ENCODE measurements around the gene RPL29. TPM values are rescaled to one million over a fixed set of nuclear protein-coding genes. Genes with fewer than 3 reads are reported as not detected.

RPL29 gene
- total and polyA plus RNA-seq, 9 donors: 2,497 to 3,484 (median 2,953) TPM

- Histone ChIP-seq H3K27ac (ENCODE audit: low read length) (peak within 1 kb of the TSS; percentile 85), H3K4me1 (ENCODE audit: control insufficient read depth, insufficient read depth, low read length) (peaks cover 63% of the 10 kb centered on the region), H3K4me3 (ENCODE audit: low read length) (peak within 1 kb of the TSS; percentile 78), H3K9me3 (replicated peaks; ENCODE audit: control insufficient read depth, low read depth, low read length) (no peaks in the 10 kb centered on the region), H3K27me3 (ENCODE audit: control insufficient read depth, insufficient read depth, low read length) (no peaks in the 10 kb centered on the region), H3K36me3 (ENCODE audit: control insufficient read depth, insufficient read depth, low read length) (peaks cover 13% of the 10 kb centered on the region)
- DNase-seq: peak; percentile 86
- under 1% methylated on average over 58 of the region's 90 CpGs for WGBS (ENCODE audit: insufficient coverage)
These were observed 28.1 kb downstream of the RPL29 start, which contains the start of gene PCBP4 for GRCh38 chr3:51967384-51968169. Gene PCBP4 (minus strand): TSS chr3:51967454. CDS start chr3:51961240, 6,214 bp downstream.

GRCh38 chr3:51966922-51967383 lies 28.7 kb downstream of the RPL29 start:
- Histone ChIP-seq H3K4me3 (ENCODE audit: low read length) (peak overlapping the region; percentile 78), H3K4me1 (ENCODE audit: control insufficient read depth, insufficient read depth, low read length) (peaks cover 69% of the 10 kb centered on the region), H3K9me3 (replicated peaks; ENCODE audit: control insufficient read depth, low read depth, low read length) (no peaks in the 10 kb centered on the region), H3K36me3 (ENCODE audit: control insufficient read depth, insufficient read depth, low read length) (peaks cover 13% of the 10 kb centered on the region), H3K27me3 (ENCODE audit: control insufficient read depth, insufficient read depth, low read length) (no peaks in the 10 kb centered on the region), H3K27ac (ENCODE audit: low read length) (peak overlapping the region; percentile 82)
- under 1% methylated on average over 31 of the region's 33 CpGs for WGBS (ENCODE audit: insufficient coverage)
- DNase-seq: peak; percentile 45

- Histone ChIP-seq H3K9me3 (replicated peaks; ENCODE audit: control insufficient read depth, low read depth, low read length) (no peaks in the 10 kb centered on the region), H3K27me3 (ENCODE audit: control insufficient read depth, insufficient read depth, low read length) (no peaks in the 10 kb centered on the region), H3K4me1 (ENCODE audit: control insufficient read depth, insufficient read depth, low read length) (peaks cover 74% of the 10 kb centered on the region), H3K27ac (ENCODE audit: low read length) (peak overlapping the region; percentile 82), H3K36me3 (ENCODE audit: control insufficient read depth, insufficient read depth, low read length) (peaks cover 12% of the 10 kb centered on the region), H3K4me3 (ENCODE audit: low read length) (peak overlapping the region; percentile 78)
- 48% methylated on average over 2 of the region's 5 CpGs for WGBS (ENCODE audit: insufficient coverage)
- DNase-seq: no peak
These were observed 29.2 kb downstream of the RPL29 start for GRCh38 chr3:51966486-51966885.

DNA sequence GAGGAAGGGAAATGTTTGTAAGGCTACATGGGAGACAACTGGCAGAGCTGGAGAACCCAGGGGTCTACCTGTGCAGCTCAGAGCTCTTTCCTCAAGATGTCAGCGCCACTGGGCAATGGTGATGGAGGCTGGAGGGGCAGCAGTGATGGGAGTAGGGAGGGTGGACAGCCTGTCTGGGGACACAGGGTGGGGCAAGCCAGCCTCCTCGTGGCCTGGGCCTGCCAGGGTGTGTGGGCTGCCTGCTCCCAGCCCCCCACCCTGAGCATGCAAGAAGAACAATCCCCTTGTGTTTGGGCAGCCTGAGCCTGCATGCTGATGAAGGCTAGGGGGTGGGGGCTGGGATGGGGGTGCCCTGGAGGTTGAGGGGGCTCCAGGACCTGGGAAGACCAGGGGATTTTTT lies 29.7 kb downstream of the RPL29 start:
- Histone ChIP-seq H3K27me3 (ENCODE audit: control insufficient read depth, insufficient read depth, low read length) (no peaks in the 10 kb centered on the region), H3K4me1 (ENCODE audit: control insufficient read depth, insufficient read depth, low read length) (peaks cover 75% of the 10 kb centered on the region), H3K36me3 (ENCODE audit: control insufficient read depth, insufficient read depth, low read length) (peaks cover 14% of the 10 kb centered on the region), H3K4me3 (ENCODE audit: low read length) (peak overlapping the region; percentile 78), H3K27ac (ENCODE audit: low read length) (no peak overlapping the region), H3K9me3 (replicated peaks; ENCODE audit: control insufficient read depth, low read depth, low read length) (no peaks in the 10 kb centered on the region)
- no CpG with 5 or more reads among the region's 2 CpGs for WGBS (ENCODE audit: insufficient coverage)
- DNase-seq: no peak

GRCh38 chr3:51964521-51964920 lies 31.2 kb downstream of the RPL29 start:
- no peaks in the 10 kb centered on the region for H3K27me3 ChIP-seq (ENCODE audit: control insufficient read depth, insufficient read depth, low read length)
- DNase-seq: no peak
- H3K27ac ChIP-seq (ENCODE audit: low read length): peak overlapping the region; percentile 60
- H3K9me3 ChIP-seq (replicated peaks; ENCODE audit: control insufficient read depth, low read depth, low read length): no peaks in the 10 kb centered on the region
- 80% methylated on average over 1 of the region's 4 CpGs for WGBS (ENCODE audit: insufficient coverage)
- peaks cover 20% of the 10 kb centered on the region for H3K36me3 ChIP-seq (ENCODE audit: control insufficient read depth, insufficient read depth, low read length)
- no peak overlapping the region for H3K4me3 ChIP-seq (ENCODE audit: low read length)
- H3K4me1 ChIP-seq (ENCODE audit: control insufficient read depth, insufficient read depth, low read length): peaks cover 71% of the 10 kb centered on the region

- H3K4me1 ChIP-seq (ENCODE audit: control insufficient read depth, insufficient read depth, low read length): peaks cover 68% of the 10 kb centered on the region
- 43% methylated on average over 7 of the region's 12 CpGs for WGBS (ENCODE audit: insufficient coverage)
- peak overlapping the region; percentile 60 for H3K27ac ChIP-seq (ENCODE audit: low read length)
- H3K36me3 ChIP-seq (ENCODE audit: control insufficient read depth, insufficient read depth, low read length): peaks cover 25% of the 10 kb centered on the region
- no peak overlapping the region for H3K4me3 ChIP-seq (ENCODE audit: low read length)
- no peaks in the 10 kb centered on the region for H3K9me3 ChIP-seq (replicated peaks; ENCODE audit: control insufficient read depth, low read depth, low read length)
- H3K27me3 ChIP-seq (ENCODE audit: control insufficient read depth, insufficient read depth, low read length): no peaks in the 10 kb centered on the region
- DNase-seq: peak; percentile 86
These were observed 31.7 kb downstream of the RPL29 start for GRCh38 chr3:51963951-51964451.

GRCh38 chr3:51962854-51963530 lies 32.7 kb downstream of the RPL29 start:
- peaks cover 36% of the 10 kb centered on the region for H3K36me3 ChIP-seq (ENCODE audit: control insufficient read depth, insufficient read depth, low read length)
- WGBS (ENCODE audit: insufficient coverage): 39% methylated on average over 4 of the region's 6 CpGs

DNA sequence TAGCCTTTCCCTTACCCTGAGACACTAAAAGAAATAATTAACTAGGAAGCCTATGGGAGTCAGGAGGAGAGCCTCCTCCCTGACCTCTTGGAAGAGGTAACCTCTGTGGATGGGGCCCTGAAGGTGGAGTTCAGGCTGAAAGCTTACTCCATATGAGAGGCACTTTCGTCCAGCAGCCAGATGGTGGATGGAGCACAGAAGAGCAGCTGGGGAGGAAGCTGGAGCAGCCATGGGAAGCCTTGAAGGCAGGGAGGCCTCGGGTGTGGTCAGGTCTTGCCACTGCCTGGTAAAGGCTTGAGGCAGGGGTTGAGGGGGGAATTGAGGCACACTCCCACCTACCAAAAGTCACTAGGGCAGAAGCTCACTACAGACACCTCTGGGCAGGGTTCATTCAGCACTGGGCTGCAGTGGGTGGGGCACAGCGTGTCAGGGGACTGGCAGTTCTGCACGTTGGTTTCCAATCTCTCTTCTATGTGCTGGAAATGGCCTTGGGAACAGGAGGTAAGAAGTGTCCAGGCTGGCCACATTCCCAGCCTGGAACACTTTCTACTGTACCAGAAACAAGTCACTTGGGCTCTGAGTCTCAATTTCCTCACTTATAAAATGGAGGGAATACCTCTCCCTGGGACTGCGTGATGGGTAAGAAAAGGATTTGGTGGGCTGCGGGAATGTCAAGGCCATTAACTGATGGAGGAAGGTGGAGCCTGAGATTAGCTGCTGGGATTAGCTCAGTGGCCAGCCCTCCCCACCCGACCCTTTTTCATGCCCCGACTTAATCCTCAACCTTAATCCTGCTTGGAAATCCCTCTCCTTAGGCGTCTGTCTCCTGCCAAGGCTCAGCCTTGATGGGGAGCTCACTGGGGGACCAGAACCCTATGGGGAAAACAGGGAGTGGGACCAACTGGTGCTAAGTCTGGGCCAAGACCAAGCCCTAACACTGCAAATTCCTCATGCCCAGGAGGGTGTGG lies 33.8 kb downstream of the RPL29 start:
- WGBS (ENCODE audit: insufficient coverage): 45% methylated on average over 3 of the region's 9 CpGs
- no peaks in the 10 kb centered on the region for H3K27me3 ChIP-seq (ENCODE audit: control insufficient read depth, insufficient read depth, low read length)
- no peak overlapping the region for H3K27ac ChIP-seq (ENCODE audit: low read length)
- no peak for DNase-seq
- H3K9me3 ChIP-seq (replicated peaks; ENCODE audit: control insufficient read depth, low read depth, low read length): no peaks in the 10 kb centered on the region
- peaks cover 45% of the 10 kb centered on the region for H3K36me3 ChIP-seq (ENCODE audit: control insufficient read depth, insufficient read depth, low read length)
- no peak overlapping the region for H3K4me3 ChIP-seq (ENCODE audit: low read length)
- H3K4me1 ChIP-seq (ENCODE audit: control insufficient read depth, insufficient read depth, low read length): peaks cover 58% of the 10 kb centered on the region

More at GRCh38 chr3:51962854-51963530, 32.7 kb downstream of the RPL29 start:
- no peaks in the 10 kb centered on the region for H3K27me3 ChIP-seq (ENCODE audit: control insufficient read depth, insufficient read depth, low read length)
- no peaks in the 10 kb centered on the region for H3K9me3 ChIP-seq (replicated peaks; ENCODE audit: control insufficient read depth, low read depth, low read length)
- DNase-seq: peak; percentile 77
- no peak overlapping the region for H3K4me3 ChIP-seq (ENCODE audit: low read length)
- peaks cover 58% of the 10 kb centered on the region for H3K4me1 ChIP-seq (ENCODE audit: control insufficient read depth, insufficient read depth, low read length)
- peak overlapping the region; percentile 4 for H3K27ac ChIP-seq (ENCODE audit: low read length)

DNA sequence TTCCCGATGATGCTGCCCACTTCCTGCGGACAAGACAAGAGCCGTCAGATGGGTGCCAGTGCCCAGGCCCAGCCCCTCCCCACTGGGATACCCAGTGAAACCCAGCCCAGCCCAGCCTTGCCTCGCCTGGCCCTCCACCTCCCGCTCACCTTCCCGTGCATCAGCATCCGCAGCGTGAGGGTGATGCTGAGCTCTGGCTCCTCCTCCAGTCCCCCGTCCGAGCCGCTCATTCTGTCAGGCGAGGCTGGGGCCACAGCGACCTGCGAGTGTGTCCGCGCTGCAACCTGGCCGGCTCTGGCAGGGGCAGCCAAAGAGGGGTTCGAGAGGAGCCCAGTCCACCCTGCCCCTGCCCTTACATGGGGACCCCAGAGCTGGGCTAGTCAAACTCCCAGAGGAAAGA lies 34.7 kb downstream of the RPL29 start:
- DNase-seq: no peak
- no peaks in the 10 kb centered on the region for H3K9me3 ChIP-seq (replicated peaks; ENCODE audit: control insufficient read depth, low read depth, low read length)
- H3K27ac ChIP-seq (ENCODE audit: low read length): no peak overlapping the region
- no peak overlapping the region for H3K4me3 ChIP-seq (ENCODE audit: low read length)
- peaks cover 45% of the 10 kb centered on the region for H3K36me3 ChIP-seq (ENCODE audit: control insufficient read depth, insufficient read depth, low read length)
- no peaks in the 10 kb centered on the region for H3K27me3 ChIP-seq (ENCODE audit: control insufficient read depth, insufficient read depth, low read length)
- peaks cover 58% of the 10 kb centered on the region for H3K4me1 ChIP-seq (ENCODE audit: control insufficient read depth, insufficient read depth, low read length)
- 87% methylated on average over 18 of the region's 18 CpGs for WGBS (ENCODE audit: insufficient coverage)

Data from muscle of leg (tissue), 11 donors.